Left hindlimb (tissue), 1 donor: ENCODE results near the gene DGKD.
"Not testable (repeated sequence)": the region's sequence is repeated elsewhere in the genome, so short reads cannot be mapped to it uniquely, and the experiment has no call there.

Source experiments
- DNase-seq: peaks from one replicate; pipeline ENCODE4 v3.0.0-alpha.2; 2018

DGKD gene, protein sequence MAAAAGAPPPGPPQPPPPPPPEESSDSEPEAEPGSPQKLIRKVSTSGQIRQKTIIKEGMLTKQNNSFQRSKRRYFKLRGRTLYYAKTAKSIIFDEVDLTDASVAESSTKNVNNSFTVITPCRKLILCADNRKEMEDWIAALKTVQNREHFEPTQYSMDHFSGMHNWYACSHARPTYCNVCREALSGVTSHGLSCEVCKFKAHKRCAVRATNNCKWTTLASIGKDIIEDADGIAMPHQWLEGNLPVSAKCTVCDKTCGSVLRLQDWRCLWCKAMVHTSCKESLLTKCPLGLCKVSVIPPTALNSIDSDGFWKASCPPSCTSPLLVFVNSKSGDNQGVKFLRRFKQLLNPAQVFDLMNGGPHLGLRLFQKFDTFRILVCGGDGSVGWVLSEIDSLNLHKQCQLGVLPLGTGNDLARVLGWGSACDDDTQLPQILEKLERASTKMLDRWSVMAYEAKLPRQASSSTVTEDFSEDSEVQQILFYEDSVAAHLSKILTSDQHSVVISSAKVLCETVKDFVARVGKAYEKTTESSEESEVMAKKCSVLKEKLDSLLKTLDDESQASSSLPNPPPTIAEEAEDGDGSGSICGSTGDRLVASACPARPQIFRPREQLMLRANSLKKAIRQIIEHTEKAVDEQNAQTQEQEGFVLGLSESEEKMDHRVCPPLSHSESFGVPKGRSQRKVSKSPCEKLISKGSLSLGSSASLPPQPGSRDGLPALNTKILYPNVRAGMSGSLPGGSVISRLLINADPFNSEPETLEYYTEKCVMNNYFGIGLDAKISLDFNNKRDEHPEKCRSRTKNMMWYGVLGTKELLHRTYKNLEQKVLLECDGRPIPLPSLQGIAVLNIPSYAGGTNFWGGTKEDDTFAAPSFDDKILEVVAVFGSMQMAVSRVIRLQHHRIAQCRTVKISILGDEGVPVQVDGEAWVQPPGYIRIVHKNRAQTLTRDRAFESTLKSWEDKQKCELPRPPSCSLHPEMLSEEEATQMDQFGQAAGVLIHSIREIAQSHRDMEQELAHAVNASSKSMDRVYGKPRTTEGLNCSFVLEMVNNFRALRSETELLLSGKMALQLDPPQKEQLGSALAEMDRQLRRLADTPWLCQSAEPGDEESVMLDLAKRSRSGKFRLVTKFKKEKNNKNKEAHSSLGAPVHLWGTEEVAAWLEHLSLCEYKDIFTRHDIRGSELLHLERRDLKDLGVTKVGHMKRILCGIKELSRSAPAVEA

DNA sequence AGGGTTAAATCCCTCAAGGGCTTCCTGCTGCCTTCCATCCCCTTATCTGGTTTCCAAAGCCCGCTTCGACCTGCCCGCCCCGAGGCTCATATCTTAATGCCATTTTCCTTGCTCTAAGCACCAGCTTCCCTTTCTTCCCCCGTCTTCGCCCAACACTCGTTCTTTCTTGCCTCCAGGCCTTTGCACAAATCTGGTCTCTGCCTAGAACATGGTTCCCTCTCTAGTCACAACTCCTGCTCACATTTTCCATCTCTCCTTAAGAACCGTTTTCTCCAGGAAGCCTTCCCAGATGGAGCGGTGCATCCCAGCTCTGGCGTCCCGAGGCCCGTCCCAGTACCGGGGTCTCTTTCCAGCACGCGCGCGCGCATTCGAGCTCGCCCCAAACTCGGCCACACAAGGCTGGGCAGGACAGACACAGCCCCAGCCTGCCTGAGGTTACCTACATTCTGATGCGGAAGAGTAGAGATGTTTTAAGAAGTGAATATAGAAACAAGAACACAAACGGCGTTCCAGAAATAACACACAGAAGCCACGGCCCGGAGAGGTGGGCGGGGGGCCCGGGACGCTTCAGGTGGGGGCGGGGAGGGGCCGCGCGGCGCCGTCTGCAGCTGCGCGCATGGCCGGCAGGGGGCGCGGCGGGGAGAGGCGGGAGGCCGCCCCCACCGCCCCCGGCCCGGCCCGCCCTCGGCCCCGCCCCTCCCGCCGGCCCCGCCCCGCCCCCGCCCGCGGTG, at the start of gene DGKD:
Gene DGKD (plus strand): TSS at position 726 of the 731 bp plus-strand sequence. CDS start 25 bp downstream, outside the sequence.
- DNase-seq: peak; percentile 78

DNA sequence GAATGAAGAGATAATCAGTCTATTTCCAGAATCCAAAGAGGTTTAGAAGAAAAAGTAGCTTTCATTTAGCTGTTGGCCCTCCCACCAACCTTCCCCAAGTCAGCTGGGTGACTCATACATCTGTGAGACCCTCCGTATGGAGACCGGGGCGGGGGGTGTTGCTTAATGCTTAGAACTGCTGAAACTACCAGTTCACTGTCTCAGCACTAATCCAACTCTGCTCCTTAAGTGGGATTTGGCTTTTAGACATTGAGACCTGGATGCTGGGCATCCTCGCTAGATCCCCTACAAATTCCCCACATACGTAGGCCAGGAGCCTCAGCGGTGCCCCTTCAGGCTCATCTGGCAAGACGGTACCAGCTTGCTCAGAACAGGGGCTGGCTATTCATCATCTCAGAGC, 46.7 kb upstream of the DGKD start, which contains the start of gene SAG:
Gene SAG (plus strand): TSS at position 252 of the 400 bp plus-strand sequence. CDS start 1,374 bp downstream, outside the sequence.
- no peak for DNase-seq

DNA sequence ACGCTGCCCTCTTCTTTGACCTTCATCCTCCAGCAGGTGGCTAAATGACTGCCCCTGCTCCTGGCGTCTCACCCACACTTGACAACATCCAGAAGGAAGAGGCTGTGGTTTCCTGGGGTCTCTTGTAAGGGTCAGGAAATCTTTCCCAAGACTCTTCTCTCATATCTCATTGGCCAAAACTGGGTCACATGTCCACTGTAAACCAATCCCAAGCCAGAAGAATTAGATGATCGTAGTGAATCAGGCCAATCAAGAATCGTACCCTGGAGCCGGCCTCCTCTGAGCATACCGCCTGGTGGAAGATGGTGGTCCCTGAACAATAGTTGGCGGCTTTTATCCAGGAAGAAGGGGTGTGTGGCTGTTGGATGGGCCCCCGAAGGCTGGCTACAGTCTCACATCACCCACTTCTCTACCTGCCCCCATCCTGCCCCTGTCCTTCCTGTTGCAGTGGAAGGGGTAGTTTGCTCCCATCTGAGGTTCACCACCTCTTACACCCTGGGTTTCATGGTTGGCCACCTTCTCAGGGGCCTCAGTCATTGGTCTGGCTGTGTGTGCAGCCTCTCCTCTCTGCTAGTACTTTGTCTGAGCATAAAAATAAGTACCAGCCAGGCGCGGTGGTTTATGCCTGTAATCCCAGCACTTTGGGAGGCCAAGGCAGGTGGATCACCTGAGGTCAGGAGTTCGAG, 42.9 kb upstream of the DGKD start:
- DNase-seq: no peak

DNA sequence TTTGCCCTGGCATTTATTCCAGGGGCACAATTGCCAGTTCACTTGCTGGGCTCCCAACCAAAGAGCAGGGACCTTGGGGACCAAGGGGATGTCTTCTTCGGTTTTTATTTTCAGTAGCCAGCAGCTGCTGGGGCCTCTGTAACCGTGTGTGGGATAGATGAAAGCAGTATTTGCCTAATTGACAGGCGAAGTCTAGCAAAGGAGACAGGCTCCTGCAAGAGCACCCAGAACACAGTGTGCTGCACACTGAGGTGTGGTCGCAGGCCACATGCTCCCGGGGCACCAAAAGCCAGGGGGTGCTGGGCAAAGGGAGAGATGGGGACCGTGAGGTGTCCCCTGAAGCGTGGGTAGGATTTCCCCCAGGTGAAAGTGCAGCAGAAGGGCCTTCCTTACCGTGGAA, 41.4 kb upstream of the DGKD start:
- DNase-seq: no peak

DNA sequence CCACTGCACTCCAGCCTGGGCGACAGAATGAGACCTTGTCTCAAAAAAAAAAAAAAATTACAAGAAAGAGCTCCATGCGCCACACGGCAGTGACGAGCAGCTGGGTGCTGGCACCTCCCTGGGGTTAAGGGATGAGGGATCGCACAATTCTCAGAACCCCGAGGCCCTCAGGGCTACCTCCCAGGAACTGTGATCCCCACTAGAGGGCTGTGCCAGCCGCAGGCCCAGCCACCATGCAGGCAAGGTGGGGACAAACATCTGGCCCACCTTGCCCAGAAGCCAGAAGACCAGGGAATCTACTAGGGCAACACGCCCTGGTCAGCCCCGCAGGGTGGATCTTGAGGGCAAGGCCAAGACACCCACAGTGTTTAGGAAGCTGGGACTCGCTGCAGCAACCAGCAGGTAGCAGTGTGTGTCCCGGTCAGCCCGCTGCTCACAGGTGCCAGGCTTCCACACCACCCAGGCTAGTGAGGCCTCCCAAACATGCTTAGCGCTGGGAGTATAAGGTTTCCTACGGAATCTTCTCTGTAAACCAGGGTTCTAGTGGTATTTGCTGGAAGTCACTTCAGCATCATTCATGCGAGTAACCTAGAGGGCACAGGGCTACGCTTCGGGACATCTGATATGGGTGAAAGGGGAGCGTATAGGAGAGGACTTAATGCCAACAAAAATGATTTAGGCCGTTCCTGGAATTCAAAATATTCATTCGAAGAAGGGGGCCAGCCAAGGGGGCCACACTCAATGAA, 39.9 kb upstream of the DGKD start:
- no peak for DNase-seq

DNA sequence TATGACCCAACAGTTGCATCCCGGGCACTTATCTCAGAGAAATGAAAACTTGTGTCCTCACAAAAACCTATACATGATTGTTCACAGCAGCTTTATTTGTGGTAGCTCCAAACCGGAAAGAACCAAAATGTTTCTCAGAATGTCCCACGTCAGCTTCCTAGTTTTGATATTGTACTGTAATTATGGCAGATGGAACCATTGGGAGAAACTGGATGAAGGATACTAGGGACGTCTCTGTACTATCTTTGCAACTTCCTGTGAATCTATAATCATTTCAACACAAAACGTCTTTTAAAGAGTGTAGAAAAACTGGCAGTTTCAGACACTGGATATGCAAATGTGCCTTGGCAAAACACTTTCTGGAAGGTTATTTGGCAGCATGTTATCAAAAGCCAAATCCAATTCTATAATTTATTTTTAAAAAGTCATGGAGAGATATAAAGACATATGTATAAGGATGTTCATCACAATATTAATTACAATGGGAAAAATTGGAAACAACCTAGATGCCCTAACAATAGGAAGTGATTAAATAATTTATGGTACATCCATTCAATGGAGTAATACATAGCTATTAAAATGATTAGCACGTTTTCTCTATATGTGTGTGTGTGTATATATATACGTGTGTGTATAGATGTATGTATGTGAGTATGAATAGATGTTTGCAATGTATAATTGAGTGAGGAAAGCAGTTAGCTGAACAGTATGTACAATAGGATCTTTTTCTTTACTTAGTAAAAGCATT, 36.9 kb upstream of the DGKD start:
- no peak for DNase-seq

DNA sequence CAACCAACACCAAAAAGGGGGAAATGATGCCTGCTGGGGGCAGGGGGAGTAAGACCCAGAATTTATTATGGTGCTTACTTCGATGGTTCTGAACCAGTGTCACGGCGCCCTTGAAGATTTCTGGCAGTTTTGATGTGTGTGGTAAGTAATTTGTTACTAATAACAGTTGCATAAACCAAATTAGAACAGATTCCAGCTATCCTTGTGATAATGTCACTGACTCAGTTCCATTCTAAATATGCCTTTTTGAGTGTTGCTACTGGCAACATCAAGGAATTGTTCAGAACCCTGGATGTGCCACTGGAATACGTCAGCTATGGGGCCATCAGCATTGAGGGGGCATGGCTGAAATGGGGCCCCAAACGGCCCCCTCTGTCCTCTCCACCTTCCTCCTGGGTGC, 35.0 kb upstream of the DGKD start:
- DNase-seq: no peak

DNA sequence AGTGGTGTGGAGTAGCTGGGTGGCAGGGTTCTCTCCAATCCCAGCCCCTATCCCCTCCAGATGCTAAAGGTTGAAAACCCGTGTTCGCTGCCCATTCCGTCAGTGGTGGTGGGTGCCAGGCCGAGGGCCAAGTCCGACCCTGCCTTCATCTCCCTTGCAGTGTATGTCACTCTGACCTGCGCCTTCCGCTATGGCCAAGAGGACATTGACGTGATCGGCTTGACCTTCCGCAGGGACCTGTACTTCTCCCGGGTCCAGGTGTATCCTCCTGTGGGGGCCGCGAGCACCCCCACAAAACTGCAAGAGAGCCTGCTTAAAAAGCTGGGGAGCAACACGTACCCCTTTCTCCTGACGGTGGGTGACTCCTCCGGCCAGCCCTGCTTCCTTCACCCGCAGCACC, 33.8 kb upstream of the DGKD start:
- no peak for DNase-seq

DNA sequence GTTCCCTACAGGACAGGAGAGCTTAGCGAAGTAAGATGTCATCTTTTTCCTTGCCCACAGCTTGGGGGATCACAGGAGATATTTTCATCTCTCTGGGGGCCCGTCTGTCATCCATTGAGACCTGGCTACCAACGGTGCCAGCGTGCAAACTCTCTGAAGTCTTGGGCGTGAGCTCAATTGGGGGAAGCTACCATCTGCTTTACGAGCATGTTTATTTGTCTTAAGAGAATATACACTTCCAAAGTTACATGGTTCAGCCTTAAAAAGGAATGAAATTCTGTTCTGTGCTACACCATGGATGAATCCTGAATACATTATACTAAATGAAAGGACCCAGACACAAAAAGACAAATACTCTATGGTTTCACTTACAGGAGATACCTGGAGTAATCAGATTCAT, 33.1 kb upstream of the DGKD start:
- no peak for DNase-seq

DNA sequence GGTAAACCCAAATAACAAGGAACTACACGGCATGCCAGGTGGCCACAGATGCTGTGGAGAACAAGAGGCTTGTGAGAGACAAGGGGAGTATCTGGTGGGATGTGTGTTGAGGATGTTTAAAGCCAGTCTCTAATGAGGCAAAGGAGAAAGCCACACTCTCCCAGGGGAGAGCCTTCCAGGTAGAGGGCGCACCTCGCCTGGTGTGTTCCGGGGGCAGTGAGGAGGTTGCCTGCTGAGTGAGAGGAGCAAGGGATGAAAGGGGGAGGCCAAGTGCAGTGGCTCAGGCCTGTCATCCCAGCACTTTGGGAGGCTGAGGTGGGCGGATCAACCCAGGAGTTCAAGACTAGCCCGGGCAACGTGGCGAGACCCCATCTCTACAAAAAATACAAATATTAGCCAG, 30.4 kb upstream of the DGKD start:
- DNase-seq: no peak

DNA sequence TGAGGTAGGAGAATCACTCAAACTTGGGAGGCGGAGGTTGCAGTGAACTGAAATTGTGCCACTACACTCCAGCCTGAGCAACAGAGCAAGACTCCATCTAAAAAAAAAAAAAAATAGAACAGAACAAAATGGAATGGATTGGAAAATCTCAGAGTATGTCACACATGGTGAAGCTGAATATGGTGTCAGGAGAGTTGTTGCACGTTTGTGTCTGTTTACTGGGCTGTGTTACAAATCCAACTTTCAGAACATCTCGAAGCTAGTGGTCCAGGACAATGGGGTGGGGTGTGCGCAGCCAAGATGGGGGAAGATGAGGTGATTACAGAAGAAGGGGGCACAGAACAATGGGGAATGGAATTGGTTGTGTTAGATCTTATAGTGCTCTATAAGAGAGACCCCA, 29.0 kb upstream of the DGKD start:
- DNase-seq: no peak

DNA sequence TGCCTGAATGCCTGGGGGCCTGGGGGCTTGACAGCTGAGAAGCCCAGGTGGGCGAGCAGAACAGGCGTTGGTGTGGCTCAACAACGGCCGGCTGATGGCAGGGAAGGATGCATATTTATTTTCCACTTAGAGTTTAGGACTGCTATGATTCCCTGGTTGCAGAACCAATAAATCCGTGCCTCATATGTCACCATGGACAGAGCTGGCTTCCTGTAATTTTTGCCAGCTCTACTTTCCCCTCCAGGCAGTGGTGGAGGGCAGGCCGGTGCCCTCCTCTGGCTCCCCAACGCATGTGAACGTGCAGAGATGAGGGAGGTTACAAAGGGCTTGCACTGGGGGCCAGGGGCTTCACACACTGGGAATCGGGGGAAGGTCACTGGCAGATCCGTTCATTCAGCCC, 28.5 kb upstream of the DGKD start:
- no peak for DNase-seq

DNA sequence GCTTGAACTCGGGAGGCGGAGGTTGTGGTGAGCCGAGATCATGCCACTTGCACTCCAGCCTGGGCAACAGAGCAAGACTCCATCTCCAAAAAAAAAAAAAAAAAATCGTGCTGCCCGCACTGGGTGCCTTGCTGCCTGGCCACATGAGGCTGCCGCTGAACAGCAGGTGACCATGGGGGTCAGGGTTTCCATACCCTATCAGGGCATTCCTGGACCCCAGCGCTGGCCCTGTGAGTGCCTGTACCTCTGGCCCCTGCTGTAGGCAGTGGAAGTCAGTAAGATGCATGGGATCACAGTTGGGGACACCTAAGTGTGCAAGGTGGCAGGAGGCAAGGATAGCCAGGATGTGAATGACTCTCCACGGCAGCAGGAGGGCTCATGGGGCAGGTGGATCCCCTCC, 27.8 kb upstream of the DGKD start:
- DNase-seq: no peak

DNA sequence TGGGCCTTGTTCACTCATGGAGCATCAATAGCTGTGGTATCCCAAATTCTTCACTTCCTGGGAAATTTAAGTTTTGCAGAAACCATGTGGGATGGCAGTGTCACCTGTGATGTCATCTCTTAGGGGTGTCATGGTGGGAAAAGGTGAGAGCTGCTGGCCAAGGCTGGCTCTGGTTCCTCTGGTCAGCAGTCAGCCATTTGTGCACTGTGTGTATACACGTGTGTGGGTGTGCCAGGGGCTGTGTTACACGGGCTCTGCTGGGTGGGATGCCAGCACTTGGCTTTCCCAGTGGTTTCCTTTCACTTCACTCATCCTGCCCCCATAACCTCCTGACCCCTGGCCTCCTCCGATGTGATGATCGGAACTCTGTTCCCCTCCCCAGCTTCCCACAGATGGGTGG, 25.4 kb upstream of the DGKD start:
- DNase-seq: no peak

DNA sequence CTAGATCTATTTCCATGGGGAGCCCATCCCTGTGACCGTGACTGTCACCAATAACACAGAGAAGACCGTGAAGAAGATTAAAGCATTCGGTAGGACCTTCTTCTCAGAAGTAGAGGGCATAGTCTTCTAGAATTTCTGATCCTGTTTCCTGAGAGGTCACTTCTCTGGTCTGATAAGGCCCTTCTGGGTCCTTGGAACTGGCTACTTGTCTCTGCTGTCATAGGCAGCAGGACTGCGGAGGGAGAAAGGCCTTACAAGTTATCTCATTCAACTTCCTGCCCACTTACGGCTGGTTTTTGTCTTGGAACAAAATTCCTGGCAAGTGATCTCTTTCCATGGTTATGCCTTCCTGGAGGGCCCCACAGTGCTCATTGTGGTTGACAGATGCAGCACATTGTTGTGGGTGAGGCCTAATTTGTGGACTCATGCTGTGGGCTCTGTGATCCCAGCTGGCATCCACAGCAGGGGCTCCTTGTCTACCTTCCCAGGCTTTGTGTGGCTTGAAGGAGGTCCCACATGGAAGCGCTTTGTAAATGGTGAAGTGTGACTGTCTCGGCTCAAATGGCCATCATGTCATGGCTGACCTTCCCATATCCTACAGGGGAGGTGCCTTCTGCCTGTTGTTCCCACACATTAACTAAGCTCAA, 24.7 kb upstream of the DGKD start:
- no peak for DNase-seq

DNA sequence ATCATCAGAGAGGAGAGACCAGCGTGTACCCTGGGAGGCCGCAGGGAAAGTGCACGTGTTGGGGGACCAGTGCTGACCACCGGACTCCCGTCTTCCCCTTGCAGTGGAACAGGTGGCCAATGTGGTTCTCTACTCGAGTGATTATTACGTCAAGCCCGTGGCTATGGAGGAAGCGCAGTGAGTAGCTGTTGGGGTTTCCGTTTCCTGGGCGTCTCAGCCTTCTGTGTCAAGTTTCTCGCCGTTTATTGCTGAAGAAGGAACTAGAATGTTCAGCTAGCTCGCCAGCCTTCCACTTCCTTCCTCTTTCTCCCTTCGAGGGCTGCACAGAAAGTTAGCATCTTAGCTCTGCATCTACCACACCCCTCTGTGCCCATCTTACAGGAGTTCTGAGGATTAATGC, 22.8 kb upstream of the DGKD start:
- no peak for DNase-seq

DNA sequence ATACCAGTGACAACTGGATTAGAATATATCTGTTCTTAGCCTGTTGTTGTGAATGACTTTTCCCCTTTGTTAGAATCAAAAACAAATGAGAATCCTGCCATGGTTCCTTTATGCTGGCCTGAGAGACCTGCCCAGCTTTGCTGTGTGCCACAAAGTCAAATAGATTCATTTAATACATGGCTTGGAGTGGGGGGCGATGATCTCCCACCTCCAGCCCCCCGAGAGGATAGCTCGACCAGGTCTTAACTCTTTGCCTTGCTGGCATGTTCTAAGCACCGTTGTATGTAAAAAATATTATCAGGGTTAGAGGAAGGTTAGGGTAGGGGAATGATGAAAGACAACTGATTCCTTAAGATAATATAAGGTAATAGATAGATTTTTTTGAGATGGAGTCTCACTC, 22.2 kb upstream of the DGKD start:
- DNase-seq: no peak

DNA sequence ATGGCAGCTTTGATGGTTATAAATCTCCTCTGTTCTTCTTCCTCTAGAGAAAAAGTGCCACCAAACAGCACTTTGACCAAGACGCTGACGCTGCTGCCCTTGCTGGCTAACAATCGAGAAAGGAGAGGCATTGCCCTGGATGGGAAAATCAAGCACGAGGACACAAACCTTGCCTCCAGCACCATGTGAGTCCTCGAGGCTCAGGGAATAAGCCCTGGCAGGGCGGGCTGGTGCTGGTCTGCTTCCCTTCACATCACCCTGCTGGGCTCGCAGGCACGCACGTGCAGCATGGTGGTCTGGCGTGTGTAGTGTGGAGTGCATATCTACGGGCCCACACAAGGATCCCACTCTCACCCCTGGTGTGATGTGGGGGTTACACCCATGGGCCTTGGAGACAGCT, 19.4 kb upstream of the DGKD start:
- no peak for DNase-seq

DNA sequence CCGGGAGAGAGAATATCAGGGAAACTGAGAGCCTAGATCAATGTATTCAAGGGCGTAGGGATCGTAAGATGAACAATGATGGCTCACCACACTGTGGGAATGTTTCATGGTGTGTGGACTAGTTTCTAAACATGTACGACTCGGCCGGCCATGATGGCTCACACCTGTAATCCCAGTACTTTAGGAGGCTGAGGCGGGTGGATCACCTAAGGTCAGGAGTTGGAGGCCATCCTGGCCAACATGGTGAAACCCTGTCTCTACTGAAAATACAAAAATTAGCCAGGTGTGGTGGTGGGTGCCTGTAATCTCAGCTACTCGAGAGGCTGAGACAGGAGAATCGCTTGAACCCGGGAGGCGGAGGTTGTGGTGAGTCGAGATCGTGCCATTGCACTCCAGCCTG, 18.2 kb upstream of the DGKD start:
- DNase-seq: not testable (repeated sequence)

DNA sequence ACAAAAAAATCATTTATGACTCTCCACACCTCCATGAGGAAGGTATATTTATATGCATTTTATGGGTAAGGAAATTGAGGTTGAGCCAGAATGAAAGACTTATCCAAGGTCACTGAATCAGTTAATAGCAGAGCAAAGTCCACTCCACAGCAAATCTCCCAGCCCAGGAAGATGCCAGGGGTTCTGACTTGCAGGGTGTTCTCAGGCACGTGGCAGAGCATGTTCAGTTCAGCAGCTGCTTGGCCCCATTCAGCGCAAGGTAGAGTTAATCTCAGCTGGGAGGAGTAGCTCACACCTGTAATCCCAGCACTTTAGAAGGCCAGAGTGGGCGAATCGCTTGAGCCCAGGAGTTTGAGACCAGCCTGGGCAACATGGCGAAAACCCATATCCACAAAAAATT, 17.8 kb upstream of the DGKD start:
- DNase-seq: no peak
